Progenitor cell of endocrine pancreas (in vitro differentiated cells): ENCODE data around the gene ACAP3. TPM values are rescaled to one million over a fixed set of nuclear protein-coding genes. Genes with fewer than 3 reads are reported as not detected.
A peak's percentile ranks its signal among the peaks of the same experiment; 100 is the strongest.

Experiments used
- DNase-seq: peaks from one replicate; pipeline ENCODE4 v3.0.0; 2021; ENCODE audit warnings: low spot score; ENCODE audit not compliant: unreplicated experiment
- H3K27ac Mint-ChIP-seq: 2 replicates; pipeline ENCODE4 v1.8.0; 2021; ENCODE audit warnings: mild to moderate bottlenecking, moderate library complexity, mixed read lengths
- H3K27me3 Mint-ChIP-seq: 2 replicates; pipeline ENCODE4 v1.8.0; 2021; ENCODE audit warnings: mixed read lengths
- H3K36me3 Mint-ChIP-seq: 2 replicates; pipeline ENCODE4 v1.8.0; 2022; ENCODE audit warnings: mixed read lengths; ENCODE audit not compliant: insufficient read depth
- H3K4me1 Mint-ChIP-seq: 2 replicates; pipeline ENCODE4 v1.8.0; 2021; ENCODE audit warnings: low read depth, mixed read lengths
- H3K4me3 Mint-ChIP-seq: 2 replicates; pipeline ENCODE4 v1.8.0; 2021; ENCODE audit warnings: low read depth, mild to moderate bottlenecking, moderate library complexity, mixed read lengths
- H3K9me3 Mint-ChIP-seq: 2 replicates; pipeline ENCODE4 v1.8.0; 2021; ENCODE audit warnings: low read depth, mixed read lengths
- total RNA-seq: library from RNA; stranded (reverse); gene quantifications from 2 replicates; pipeline ENCODE4 v1.2.1, GENCODE V29; 2021
- TF ChIP-seq, protein P1 (sequence below): fragments of 200-600 bp; sonication (generic); IDR thresholded peaks from one replicate; pipeline ENCODE4 v1.5.0; 2021; ENCODE audit warnings: antibody characterized with exemption, mild to moderate bottlenecking; ENCODE audit not compliant: unreplicated experiment

ACAP3 gene
- total RNA-seq, 1 donor from 2014 or later, result 111 TPM

DNA sequence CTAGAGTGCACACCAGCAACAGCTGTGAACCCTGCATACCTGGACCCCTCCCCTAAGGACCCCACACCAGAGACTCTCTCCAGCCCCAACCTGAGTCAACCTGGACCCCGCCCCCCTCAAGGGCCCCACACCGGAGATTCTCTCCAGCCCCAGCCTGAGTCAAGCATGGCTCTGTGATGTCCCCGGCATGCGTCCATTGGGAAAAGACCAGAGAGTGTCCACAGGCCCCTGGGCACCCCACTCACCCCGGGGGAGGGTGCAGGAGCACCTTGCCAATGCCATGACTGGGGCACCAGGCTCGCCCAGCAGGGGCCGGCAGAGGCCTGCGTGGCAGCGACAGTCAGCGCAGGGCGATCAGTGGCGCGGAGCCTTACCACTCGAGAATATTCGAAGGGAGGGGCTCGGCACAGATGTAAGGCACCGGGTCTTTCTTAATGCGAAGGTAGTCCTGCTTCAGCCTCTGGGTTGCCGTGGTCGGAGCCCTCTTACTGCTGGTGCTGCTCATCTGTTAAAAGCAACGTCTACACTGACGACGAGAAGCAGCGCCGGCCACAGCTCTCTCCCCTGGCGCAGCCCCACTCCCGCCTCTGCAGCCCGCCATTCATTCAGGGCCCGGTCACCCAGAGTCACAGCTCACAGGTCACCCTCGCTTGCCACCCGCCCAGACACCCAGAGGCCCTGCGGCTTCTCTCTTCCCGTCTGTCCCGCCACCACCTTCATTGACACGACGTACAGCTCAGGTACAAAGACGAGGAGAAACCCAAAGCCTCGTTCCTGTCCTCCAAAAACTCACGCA is 40.0 kb downstream of the ACAP3 start:
- Mint-ChIP-seq H3K4me3 (no peak overlapping the region), H3K9me3 (no peaks in the 10 kb centered on the region), H3K36me3 (peaks cover 12% of the 10 kb centered on the region), H3K4me1 (peaks cover 16% of the 10 kb centered on the region), H3K27me3 (no peaks in the 10 kb centered on the region), H3K27ac (peak overlapping the region; percentile 33)
- TF ChIP-seq, protein P1, sequence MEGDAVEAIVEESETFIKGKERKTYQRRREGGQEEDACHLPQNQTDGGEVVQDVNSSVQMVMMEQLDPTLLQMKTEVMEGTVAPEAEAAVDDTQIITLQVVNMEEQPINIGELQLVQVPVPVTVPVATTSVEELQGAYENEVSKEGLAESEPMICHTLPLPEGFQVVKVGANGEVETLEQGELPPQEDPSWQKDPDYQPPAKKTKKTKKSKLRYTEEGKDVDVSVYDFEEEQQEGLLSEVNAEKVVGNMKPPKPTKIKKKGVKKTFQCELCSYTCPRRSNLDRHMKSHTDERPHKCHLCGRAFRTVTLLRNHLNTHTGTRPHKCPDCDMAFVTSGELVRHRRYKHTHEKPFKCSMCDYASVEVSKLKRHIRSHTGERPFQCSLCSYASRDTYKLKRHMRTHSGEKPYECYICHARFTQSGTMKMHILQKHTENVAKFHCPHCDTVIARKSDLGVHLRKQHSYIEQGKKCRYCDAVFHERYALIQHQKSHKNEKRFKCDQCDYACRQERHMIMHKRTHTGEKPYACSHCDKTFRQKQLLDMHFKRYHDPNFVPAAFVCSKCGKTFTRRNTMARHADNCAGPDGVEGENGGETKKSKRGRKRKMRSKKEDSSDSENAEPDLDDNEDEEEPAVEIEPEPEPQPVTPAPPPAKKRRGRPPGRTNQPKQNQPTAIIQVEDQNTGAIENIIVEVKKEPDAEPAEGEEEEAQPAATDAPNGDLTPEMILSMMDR, result no peak
- no peak for DNase-seq

DNA sequence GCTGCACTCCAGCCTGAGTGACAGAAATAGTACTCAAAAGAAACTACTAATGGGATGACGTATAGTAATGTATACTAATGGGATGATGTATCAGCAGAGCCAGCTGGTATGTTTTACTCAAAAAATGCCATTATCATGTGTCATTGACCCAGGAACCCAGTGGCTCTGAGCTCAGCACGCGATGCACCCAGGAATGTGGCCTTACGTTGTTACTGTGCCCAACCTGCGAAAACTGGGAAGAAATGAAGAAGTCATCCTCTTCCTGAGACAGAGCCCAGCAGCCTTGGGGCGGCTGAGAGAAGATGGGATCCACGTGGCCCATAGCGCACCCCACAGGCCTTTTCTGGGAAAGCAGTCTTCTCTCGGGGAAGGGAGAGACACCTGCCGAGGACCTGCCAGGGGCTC is 42.9 kb downstream of the ACAP3 start:
- H3K27ac Mint-ChIP-seq, result no peak overlapping the region
- TF ChIP-seq, protein P1, result peak; percentile 13
- H3K36me3 Mint-ChIP-seq, result peaks cover 17% of the 10 kb centered on the region
- DNase-seq, result no peak
- no peaks in the 10 kb centered on the region for H3K27me3 Mint-ChIP-seq
- H3K4me3 Mint-ChIP-seq, result no peak overlapping the region
- no peaks in the 10 kb centered on the region for H3K4me1 Mint-ChIP-seq
- no peaks in the 10 kb centered on the region for H3K9me3 Mint-ChIP-seq

DNA sequence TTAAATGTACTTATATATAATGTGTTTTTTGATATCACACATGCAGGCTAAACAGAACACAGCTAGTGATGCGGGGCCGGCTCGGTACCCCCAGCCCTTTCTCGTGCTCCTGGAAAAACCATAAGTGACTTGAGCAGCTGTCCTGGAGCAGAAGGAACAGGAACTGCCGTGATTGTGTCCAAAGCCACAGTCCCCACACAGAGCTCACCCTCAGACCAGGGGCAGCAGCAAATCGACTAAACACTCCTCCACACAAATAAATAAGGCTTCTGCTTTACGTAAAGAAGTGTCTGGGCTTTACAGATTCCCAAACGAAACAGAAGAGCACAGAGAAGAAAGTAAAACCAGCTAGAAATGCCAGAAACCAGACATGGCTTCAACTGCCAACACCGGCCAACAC is 43.7 kb downstream of the ACAP3 start:
- DNase-seq, result no peak
- no peaks in the 10 kb centered on the region for H3K27me3 Mint-ChIP-seq
- TF ChIP-seq, protein P1, result no peak
- H3K36me3 Mint-ChIP-seq, result peaks cover 20% of the 10 kb centered on the region
- no peak overlapping the region for H3K27ac Mint-ChIP-seq
- no peak overlapping the region for H3K4me3 Mint-ChIP-seq
- no peaks in the 10 kb centered on the region for H3K9me3 Mint-ChIP-seq
- H3K4me1 Mint-ChIP-seq, result no peaks in the 10 kb centered on the region

DNA sequence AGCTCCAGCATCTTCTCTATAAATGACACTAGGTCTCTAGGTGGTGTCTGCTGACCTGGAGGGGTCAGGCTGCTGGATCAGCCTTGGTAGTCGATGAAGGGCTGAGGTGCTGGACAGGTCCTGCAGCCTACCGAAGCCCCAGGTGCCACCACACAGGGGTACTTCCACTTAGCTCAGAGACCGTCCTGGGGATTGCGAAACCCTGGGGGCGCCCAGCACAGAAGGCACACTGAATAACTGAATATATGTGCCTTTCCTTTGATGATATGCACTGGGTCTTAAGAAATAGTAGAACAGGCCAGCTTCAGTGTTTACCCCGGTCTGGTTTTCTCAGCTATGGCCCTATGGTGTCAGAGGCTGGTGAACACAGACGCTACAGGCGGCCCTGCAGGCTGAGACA is 45.0 kb downstream of the ACAP3 start:
- Mint-ChIP-seq H3K27ac (no peak overlapping the region), H3K4me3 (no peak overlapping the region), H3K27me3 (no peaks in the 10 kb centered on the region), H3K4me1 (no peaks in the 10 kb centered on the region), H3K9me3 (no peaks in the 10 kb centered on the region), H3K36me3 (peaks cover 21% of the 10 kb centered on the region)
- TF ChIP-seq, protein P1, result no peak
- no peak for DNase-seq

DNA sequence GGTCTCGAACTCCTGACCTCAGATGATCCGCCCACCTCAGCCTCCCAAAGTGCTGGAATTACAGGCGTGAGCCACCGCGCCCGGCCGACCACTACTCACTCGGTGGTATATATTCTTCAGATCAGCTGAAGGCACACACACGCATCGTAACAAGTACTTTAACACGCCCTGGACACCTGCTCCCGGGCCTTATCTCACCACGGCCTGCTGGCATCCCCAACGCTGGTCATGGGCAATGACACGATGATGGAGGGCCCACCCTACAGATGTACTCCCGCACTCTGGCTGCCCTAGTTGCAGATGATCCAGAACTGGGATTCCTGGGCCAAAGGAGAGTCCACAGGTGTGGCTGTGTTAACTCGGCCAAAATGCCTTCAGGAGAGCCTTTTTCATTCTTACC is 45.7 kb downstream of the ACAP3 start:
- no peaks in the 10 kb centered on the region for H3K4me1 Mint-ChIP-seq
- H3K27ac Mint-ChIP-seq, result no peak overlapping the region
- no peak for DNase-seq
- no peaks in the 10 kb centered on the region for H3K27me3 Mint-ChIP-seq
- no peaks in the 10 kb centered on the region for H3K9me3 Mint-ChIP-seq
- TF ChIP-seq, protein P1, result no peak
- H3K36me3 Mint-ChIP-seq, result peaks cover 20% of the 10 kb centered on the region
- no peak overlapping the region for H3K4me3 Mint-ChIP-seq
